CD4-positive, alpha-beta memory T cell (primary cell): Measurements from ENCODE around the gene ULK4. TPM values are rescaled to one million over a fixed set of nuclear protein-coding genes. Genes with fewer than 3 reads are reported as not detected.

Source experiments
- CTCF ChIA-PET: fragments of 350-600 bp; sonication (Branson Sonifier 250); formaldehyde crosslinking; loops from one replicate; lab custom pipeline; 2021; ENCODE audit warnings: inconsistent platforms; ENCODE audit not compliant: partially characterized antibody; lab: Charles Lee
- POLR2A ChIA-PET: fragments of 350-600 bp; sonication (Branson Sonifier 250); formaldehyde crosslinking; loops from one replicate; lab custom pipeline; 2021; ENCODE audit not compliant: partially characterized antibody; lab: Charles Lee
- DNase-seq, 5 donors: peaks; one replicate each; pipeline versions ENCODE4 v3.0.0 to v3.0.0-alpha.2; 2020 to 2022; ENCODE audit warnings: mixed read lengths in 1 of 5
- H3K27ac ChIP-seq: one replicate; pipeline ENCODE4 v1.7.0; 2013; ENCODE audit warnings: low read depth, low read length
- H3K27me3 ChIP-seq: 2 replicates; pipeline ENCODE4 v1.7.0; 2013; ENCODE audit warnings: mild to moderate bottlenecking, low read length, moderate library complexity; ENCODE audit not compliant: insufficient read depth
- H3K36me3 ChIP-seq: 2 replicates; pipeline ENCODE4 v1.7.0; 2013; ENCODE audit warnings: mild to moderate bottlenecking, low read length, moderate library complexity; ENCODE audit not compliant: insufficient read depth
- H3K4me1 ChIP-seq: 2 replicates; pipeline ENCODE4 v1.7.0; 2013; ENCODE audit warnings: mild to moderate bottlenecking, low read length, moderate library complexity; ENCODE audit not compliant: insufficient read depth
- H3K4me3 ChIP-seq, 2 donors: one replicate each; pipeline ENCODE4 v1.7.0; 2013; ENCODE audit warnings: low read length in 2 of 2, mild to moderate bottlenecking in 1 of 2
- H3K9me3 ChIP-seq, 2 donors: one replicate each; pipeline ENCODE4 v1.7.0; 2013; ENCODE audit warnings: low read length in 2 of 2, control low read depth in 1 of 2; ENCODE audit not compliant: control insufficient read depth in 1 of 2
- H3K27ac Mint-ChIP-seq, 7 donors: one replicate each; pipeline ENCODE4 v1.8.0; 2020 to 2021; ENCODE audit warnings: mixed read lengths in 7 of 7, mild to moderate bottlenecking in 6 of 7, inconsistent platforms in 3 of 7, moderate library complexity in 3 of 7
- H3K27me3 Mint-ChIP-seq, 2 donors: one replicate each; pipeline ENCODE4 v1.8.0; 2020 to 2021; ENCODE audit warnings: mixed read lengths in 2 of 2
- H3K36me3 Mint-ChIP-seq, 2 donors: one replicate each; pipeline ENCODE4 v1.8.0; 2020 to 2021; ENCODE audit warnings: mixed read lengths in 2 of 2, inconsistent platforms in 1 of 2, mild to moderate bottlenecking in 1 of 2
- H3K4me1 Mint-ChIP-seq, 4 donors: one replicate each; pipeline ENCODE4 v1.8.0; 2020 to 2021; ENCODE audit warnings: mixed read lengths in 4 of 4, mild to moderate bottlenecking in 1 of 4
- H3K4me3 Mint-ChIP-seq, 8 donors: one replicate each; pipeline ENCODE4 v1.8.0; 2020 to 2021; ENCODE audit warnings: mixed read lengths in 8 of 8, mild to moderate bottlenecking in 7 of 8, moderate library complexity in 6 of 8, inconsistent platforms in 3 of 8
- H3K9me3 Mint-ChIP-seq, 8 donors: one replicate each; pipeline ENCODE4 v1.8.0; 2020 to 2021; ENCODE audit warnings: mixed read lengths in 8 of 8, mild to moderate bottlenecking in 5 of 8, inconsistent platforms in 3 of 8, moderate library complexity in 1 of 8
- intact Hi-C: fragments of 100-400 bp; cut with micrococcal nuclease; formaldehyde crosslinking; loops from one replicate; pipeline ENCODE4 v1.15.1; 2023
- polyA plus RNA-seq, 2 donors: library from polyadenylated mRNA; unstranded; fragments of 300-500 nt; fragmentation: Illumina TruSeq; gene quantifications; one replicate each; pipeline ENCODE4 v1.2.3, GENCODE V29; 2021
- total RNA-seq, 2 experiments: library from RNA; stranded (reverse); gene quantifications; one replicate each; pipeline ENCODE4 v1.2.3, GENCODE V29; 2021

Gene ULK4
- total and polyA plus RNA-seq, 4 experiments from 2014 or later = 6.3 to 29.1 (median 19.2) TPM

GRCh38 chr3:41241800-41242571 is 719.9 kb downstream of the ULK4 start:
- DNase-seq = no peak
- H3K9me3 Mint-ChIP-seq = peaks cover 0 to 2% (median 0%) of the 10 kb centered on the region in 8 donors
- no peaks in the 10 kb centered on the region for H3K4me1 ChIP-seq
- H3K4me1 Mint-ChIP-seq = peaks cover 0 to 4% (median 2%) of the 10 kb centered on the region in 4 donors
- H3K36me3 ChIP-seq = peaks cover 27% of the 10 kb centered on the region
- peak overlapping the region in 3 of 7 donors; percentile 5 to 22 (median 9) for H3K27ac Mint-ChIP-seq
- H3K9me3 ChIP-seq = no peaks in the 10 kb centered on the region
- H3K27me3 Mint-ChIP-seq = no peaks in the 10 kb centered on the region
- H3K4me3 Mint-ChIP-seq = no peak overlapping the region
- H3K27me3 ChIP-seq = no peaks in the 10 kb centered on the region
- H3K36me3 Mint-ChIP-seq = peaks cover 26 to 50% of the 10 kb centered on the region in 2 donors
- no peak overlapping the region for H3K27ac ChIP-seq
- intact Hi-C loops = no loop called here
- ChIA-PET POLR2A (interaction anchor here (1.5 kb wide), 1 partner anchor 43 kb away, joined by 5 read pairs; the partner anchor contains the start of gene CTNNB1), CTCF (no interaction called here)
- H3K4me3 ChIP-seq = no peak overlapping the region

DNA sequence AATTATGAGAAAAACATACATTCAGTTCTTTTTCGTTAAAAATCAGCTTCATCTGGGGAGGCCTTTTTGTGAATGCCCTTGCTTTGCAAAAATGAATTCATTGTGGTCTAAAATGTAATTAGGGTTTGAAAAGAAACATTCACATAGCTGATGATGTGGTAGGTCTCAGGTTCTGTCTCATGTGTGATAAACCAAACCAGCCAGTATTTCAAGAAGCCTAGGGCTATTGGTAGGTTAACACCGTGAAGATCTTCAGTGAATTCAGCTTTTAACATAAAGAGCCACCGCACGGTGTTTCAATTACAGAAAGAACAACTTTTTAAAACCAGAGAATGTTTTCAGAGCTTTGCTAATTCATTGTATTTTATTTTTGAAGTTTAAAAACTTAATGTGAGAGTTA is 720.7 kb downstream of the ULK4 start:
- POLR2A ChIA-PET = interaction anchor here (1.5 kb wide), 1 partner anchor 42 kb away, joined by 5 read pairs; the partner anchor contains the start of gene CTNNB1
- no peaks in the 10 kb centered on the region for H3K27me3 Mint-ChIP-seq
- H3K27ac Mint-ChIP-seq = peak overlapping the region in 1 of 7 donors; percentile 22
- peaks cover 32 to 58% of the 10 kb centered on the region in 2 donors for H3K36me3 Mint-ChIP-seq
- CTCF ChIA-PET = no interaction called here
- no peak for DNase-seq
- intact Hi-C loops = no loop called here
- no peaks in the 10 kb centered on the region for H3K9me3 ChIP-seq
- peaks cover 0 to 4% (median 2%) of the 10 kb centered on the region in 4 donors for H3K4me1 Mint-ChIP-seq
- no peak overlapping the region for H3K4me3 Mint-ChIP-seq
- H3K36me3 ChIP-seq = peaks cover 35% of the 10 kb centered on the region
- H3K4me1 ChIP-seq = no peaks in the 10 kb centered on the region
- peaks cover 0 to 2% (median 0%) of the 10 kb centered on the region in 8 donors for H3K9me3 Mint-ChIP-seq
- no peak overlapping the region for H3K27ac ChIP-seq
- no peak overlapping the region for H3K4me3 ChIP-seq
- no peaks in the 10 kb centered on the region for H3K27me3 ChIP-seq

GRCh38 chr3:41239587-41239986 is 722.3 kb downstream of the ULK4 start:
- Mint-ChIP-seq H3K4me1 (peaks cover 0 to 3% (median under 1%) of the 10 kb centered on the region in 4 donors), H3K36me3 (peaks cover 45 to 73% of the 10 kb centered on the region in 2 donors), H3K9me3 (peaks cover 0 to 2% (median 0%) of the 10 kb centered on the region in 8 donors), H3K27me3 (no peaks in the 10 kb centered on the region), H3K4me3 (no peak overlapping the region), H3K27ac (peak overlapping the region in 3 of 7 donors; percentile 36 to 70 (median 47))
- ChIA-PET CTCF (interaction anchor here (0.7 kb wide), 1 partner anchor 11 kb away, joined by 3 read pairs; no protein-coding TSS in a partner anchor), POLR2A (no interaction called here)
- Histone ChIP-seq H3K4me1 (no peaks in the 10 kb centered on the region), H3K36me3 (peaks cover 51% of the 10 kb centered on the region), H3K27me3 (no peaks in the 10 kb centered on the region), H3K27ac (no peak overlapping the region), H3K9me3 (no peaks in the 10 kb centered on the region), H3K4me3 (no peak overlapping the region)
- DNase-seq = no peak
- intact Hi-C loops = loop anchor here (5.0 kb wide), 1 partner anchor 37 kb away; no protein-coding TSS in a partner anchor

DNA sequence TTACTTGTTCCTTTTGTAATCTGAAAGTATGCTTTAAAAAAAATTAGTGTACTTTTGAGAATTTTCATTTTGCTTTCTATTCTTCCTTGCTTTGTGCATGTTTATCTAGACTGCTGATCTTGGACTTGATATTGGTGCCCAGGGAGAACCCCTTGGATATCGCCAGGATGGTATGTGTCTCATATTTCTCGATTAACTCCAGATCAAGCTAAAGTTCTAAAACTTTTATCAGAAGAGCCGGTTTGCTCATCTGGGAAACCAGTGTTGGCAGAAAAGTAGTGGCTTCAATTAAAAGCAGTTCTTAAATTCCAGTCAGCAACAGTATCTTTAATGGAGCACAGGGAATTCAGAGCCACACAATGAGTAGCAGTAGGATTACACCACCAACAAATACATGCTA is 724.0 kb downstream of the ULK4 start:
- Mint-ChIP-seq H3K4me1 (peaks cover 0 to 3% (median under 1%) of the 10 kb centered on the region in 4 donors), H3K36me3 (peaks cover 62 to 86% of the 10 kb centered on the region in 2 donors), H3K27ac (no peak overlapping the region), H3K27me3 (no peaks in the 10 kb centered on the region), H3K9me3 (peaks cover 0 to 2% (median 0%) of the 10 kb centered on the region in 8 donors), H3K4me3 (no peak overlapping the region)
- intact Hi-C loops = loop anchor here (5.0 kb wide), 1 partner anchor 36 kb away; no protein-coding TSS in a partner anchor
- H3K4me3 ChIP-seq = no peak overlapping the region
- no peaks in the 10 kb centered on the region for H3K4me1 ChIP-seq
- H3K27me3 ChIP-seq = no peaks in the 10 kb centered on the region
- POLR2A ChIA-PET = no interaction called here
- peaks cover 67% of the 10 kb centered on the region for H3K36me3 ChIP-seq
- no peak for DNase-seq
- H3K27ac ChIP-seq = no peak overlapping the region
- CTCF ChIA-PET = interaction anchor here (2.0 kb wide), 1 partner anchor 13 kb away, joined by 4 read pairs; no protein-coding TSS in a partner anchor
- no peaks in the 10 kb centered on the region for H3K9me3 ChIP-seq

- no peaks in the 10 kb centered on the region for H3K9me3 ChIP-seq
- Mint-ChIP-seq H3K27ac (peak overlapping the region in 1 of 7 donors; percentile 4), H3K4me1 (peaks cover 0 to 5% (median 3%) of the 10 kb centered on the region in 4 donors), H3K4me3 (no peak overlapping the region), H3K27me3 (no peaks in the 10 kb centered on the region), H3K36me3 (peaks cover 73 to 94% of the 10 kb centered on the region in 2 donors), H3K9me3 (peaks cover 0 to 2% (median 0%) of the 10 kb centered on the region in 8 donors)
- no peak overlapping the region for H3K27ac ChIP-seq
- H3K36me3 ChIP-seq = peaks cover 84% of the 10 kb centered on the region
- CTCF ChIA-PET = interaction anchor here (1.1 to 2.0 kb wide), 3 partner anchors 11 to 27 kb away, joined by 3 to 4 read pairs (median 3); no protein-coding TSS in a partner anchor
- H3K27me3 ChIP-seq = no peaks in the 10 kb centered on the region
- POLR2A ChIA-PET = interaction anchor here (1.4 kb wide), 1 partner anchor 37 kb away, joined by 7 read pairs; the partner anchor contains the start of gene CTNNB1
- H3K4me1 ChIP-seq = no peaks in the 10 kb centered on the region
- H3K4me3 ChIP-seq = no peak overlapping the region
- intact Hi-C loops = loop anchor here (5.0 kb wide), 1 partner anchor 34 kb away; no protein-coding TSS in a partner anchor
- DNase-seq = no peak
Observed at GRCh38 chr3:41236228-41236627, 725.7 kb downstream of the ULK4 start.

DNA sequence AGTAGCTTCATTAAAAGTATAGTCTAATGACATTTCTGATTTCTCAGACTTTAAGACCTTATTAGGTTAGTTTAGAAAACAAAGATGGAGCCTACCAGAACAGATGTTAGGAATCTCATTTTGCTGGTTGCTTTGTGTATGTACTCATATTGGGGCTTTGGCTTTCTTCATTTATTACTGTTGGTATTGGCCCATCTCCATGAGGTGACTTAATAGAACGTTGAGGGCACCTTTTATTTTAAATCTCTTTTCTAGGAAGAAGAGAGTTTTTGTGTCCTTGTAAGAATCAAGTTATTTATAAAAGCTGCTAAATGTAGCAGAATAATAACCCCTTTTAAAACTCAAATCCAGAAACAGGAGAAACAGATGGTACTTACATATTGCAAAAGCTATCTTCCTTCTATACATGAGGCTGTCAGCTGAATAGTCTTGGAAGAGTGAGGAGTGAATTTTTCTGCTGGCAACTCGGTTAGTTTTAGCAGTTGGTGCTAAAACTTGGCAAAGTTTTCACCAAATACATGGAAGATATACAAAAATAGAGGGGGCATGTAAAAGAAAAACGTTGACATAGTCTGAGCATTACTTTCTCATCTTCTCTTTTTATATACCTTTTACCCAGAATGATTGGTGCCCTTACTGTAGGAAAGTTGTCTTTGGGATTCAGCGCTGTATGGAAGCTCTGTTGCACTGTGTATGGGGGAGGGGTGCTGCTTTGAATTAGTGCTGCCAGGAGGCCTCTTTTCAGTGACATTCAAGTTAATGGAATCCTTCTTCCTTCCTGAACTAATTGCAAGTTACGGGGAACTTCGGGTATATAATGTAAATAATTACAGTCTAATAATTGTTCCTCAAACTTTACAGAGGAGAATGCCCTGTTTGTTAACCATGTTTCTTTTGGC is 726.8 kb downstream of the ULK4 start:
- peak overlapping the region in 3 of 7 donors; percentile 53 to 66 (median 62) for H3K27ac Mint-ChIP-seq
- H3K27me3 ChIP-seq = no peaks in the 10 kb centered on the region
- H3K4me1 Mint-ChIP-seq = peaks cover 4 to 7% (median 6%) of the 10 kb centered on the region in 4 donors
- ChIA-PET POLR2A (no interaction called here), CTCF (no interaction called here)
- H3K27ac ChIP-seq = no peak overlapping the region
- H3K9me3 Mint-ChIP-seq = peaks cover 0 to 2% (median 0%) of the 10 kb centered on the region in 8 donors
- H3K36me3 ChIP-seq = peaks cover 90% of the 10 kb centered on the region
- no peaks in the 10 kb centered on the region for H3K9me3 ChIP-seq
- H3K36me3 Mint-ChIP-seq = peaks cover 78 to 94% of the 10 kb centered on the region in 2 donors
- no peak for DNase-seq
- H3K4me3 Mint-ChIP-seq = peak overlapping the region in 1 of 8 donors; percentile 42
- intact Hi-C loops = loop anchor here (5.0 kb wide), 1 partner anchor 33 kb away; no protein-coding TSS in a partner anchor
- no peaks in the 10 kb centered on the region for H3K27me3 Mint-ChIP-seq
- H3K4me1 ChIP-seq = no peaks in the 10 kb centered on the region
- H3K4me3 ChIP-seq = no peak overlapping the region
